Esophagus muscularis mucosa (tissue), 3 donors: Measurements from ENCODE around the gene S100B.

Source experiments
- CTCF ChIP-seq, 3 experiments: fragments of 200-600 bp in 2 of 3; fragments of 450-650 bp in 1 of 3; sonication (generic) in 2 of 3; IDR thresholded peaks; one replicate each; pipeline ENCODE4 v1.5.1; 2017 to 2019; ENCODE audit warnings: antibody characterized with exemption in 3 of 3, mild to moderate bottlenecking in 2 of 3, moderate library complexity in 1 of 3
- POLR2AphosphoS5 ChIP-seq, 2 donors: sonication (generic); formaldehyde crosslinking; IDR thresholded peaks; one replicate each; pipeline ENCODE4 v1.6.1; 2017; ENCODE audit warnings: antibody characterized with exemption in 2 of 2

GRCh38 chr21:46633566-46633965 is 28.7 kb upstream of the S100B start:
- TF ChIP-seq POLR2AphosphoS5 (IDR thresholded peaks at IDR 0.05) = no peak
- TF ChIP-seq CTCF (IDR thresholded peaks at IDR 0.05) = no peak
